Hepatocyte (in vitro differentiated cells): ENCODE results near the gene SHISAL2A.

Experiments used
- EZH2phosphoT487 ChIP-seq: fragments of 200-600 bp; sonication (generic); IDR thresholded peaks from one replicate; pipeline ENCODE4 v1.6.1; 2018; ENCODE audit warnings: antibody characterized with exemption, mild to moderate bottlenecking, low read depth, moderate library complexity; ENCODE audit not compliant: unreplicated experiment, severe bottlenecking
- TF ChIP-seq, protein P1 (sequence below): fragments of 200-600 bp; sonication (generic); IDR thresholded peaks from 2 replicates; pipeline ENCODE4 v1.5.1; 2016; ENCODE audit warnings: antibody characterized with exemption, mild to moderate bottlenecking; ENCODE audit not compliant: poor library complexity

DNA sequence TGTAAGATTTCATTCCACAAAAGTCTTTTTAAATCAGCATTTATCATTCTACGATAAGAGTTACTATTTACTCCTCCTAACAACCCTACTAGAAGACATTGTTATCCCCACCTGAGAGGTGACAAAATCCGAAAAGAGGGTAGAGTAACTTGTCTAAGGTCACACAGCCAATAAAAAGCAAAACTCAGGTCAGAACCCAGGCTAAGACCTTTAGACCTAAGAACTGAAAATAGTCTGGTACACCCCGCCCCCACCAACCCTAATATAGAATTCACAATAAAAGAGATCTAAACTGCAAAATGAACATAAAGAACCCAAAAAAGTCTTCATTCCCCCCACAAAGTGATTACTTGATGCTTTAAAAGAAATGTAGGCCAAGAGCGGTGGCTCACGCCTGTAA, 46.5 kb downstream of the SHISAL2A start:
- TF ChIP-seq, protein P1, sequence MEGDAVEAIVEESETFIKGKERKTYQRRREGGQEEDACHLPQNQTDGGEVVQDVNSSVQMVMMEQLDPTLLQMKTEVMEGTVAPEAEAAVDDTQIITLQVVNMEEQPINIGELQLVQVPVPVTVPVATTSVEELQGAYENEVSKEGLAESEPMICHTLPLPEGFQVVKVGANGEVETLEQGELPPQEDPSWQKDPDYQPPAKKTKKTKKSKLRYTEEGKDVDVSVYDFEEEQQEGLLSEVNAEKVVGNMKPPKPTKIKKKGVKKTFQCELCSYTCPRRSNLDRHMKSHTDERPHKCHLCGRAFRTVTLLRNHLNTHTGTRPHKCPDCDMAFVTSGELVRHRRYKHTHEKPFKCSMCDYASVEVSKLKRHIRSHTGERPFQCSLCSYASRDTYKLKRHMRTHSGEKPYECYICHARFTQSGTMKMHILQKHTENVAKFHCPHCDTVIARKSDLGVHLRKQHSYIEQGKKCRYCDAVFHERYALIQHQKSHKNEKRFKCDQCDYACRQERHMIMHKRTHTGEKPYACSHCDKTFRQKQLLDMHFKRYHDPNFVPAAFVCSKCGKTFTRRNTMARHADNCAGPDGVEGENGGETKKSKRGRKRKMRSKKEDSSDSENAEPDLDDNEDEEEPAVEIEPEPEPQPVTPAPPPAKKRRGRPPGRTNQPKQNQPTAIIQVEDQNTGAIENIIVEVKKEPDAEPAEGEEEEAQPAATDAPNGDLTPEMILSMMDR = no peak
- no peak for TF ChIP-seq EZH2phosphoT487
